GM23338 (cell line): ENCODE measurements around the gene SPACA7.

ENCODE experiments used
- CREB1 ChIP-seq: fragments of 250-450 bp; sonication (Bioruptor Pico); IDR thresholded peaks from 2 replicates; pipeline ENCODE4 v1.5.0; 2020; ENCODE audit warnings: low read depth, mild to moderate bottlenecking, moderate library complexity
- CTCF ChIP-seq, 2 experiments: fragments of 200-600 bp in 1 of 2; sonication (generic) in 1 of 2; conservative IDR thresholded peaks; 2 replicates each; pipeline versions ENCODE4 v1.5.1 to v1.6.1; 2016 to 2017; ENCODE audit warnings: antibody characterized with exemption in 2 of 2, low read depth in 2 of 2, mild to moderate bottlenecking in 2 of 2, moderate library complexity in 1 of 2
- ETS1 ChIP-seq: IDR thresholded peaks from 2 replicates; pipeline ENCODE4 v1.6.1; 2016; ENCODE audit warnings: antibody characterized with exemption
- EZH2 ChIP-seq: fragments of 200-600 bp; sonication (generic); IDR thresholded peaks from one replicate; pipeline ENCODE4 v1.8.0; 2017; ENCODE audit warnings: antibody characterized with exemption, mild to moderate bottlenecking, low read depth; ENCODE audit not compliant: unreplicated experiment
- EZH2phosphoT487 ChIP-seq: fragments of 200-600 bp; sonication (generic); IDR thresholded peaks from one replicate; pipeline ENCODE4 v1.8.1; 2018; ENCODE audit warnings: antibody characterized with exemption; ENCODE audit not compliant: unreplicated experiment
- JUNB ChIP-seq: IDR thresholded peaks from one replicate; pipeline ENCODE4 v1.6.1; 2016; ENCODE audit warnings: antibody characterized with exemption; ENCODE audit not compliant: unreplicated experiment
- POLR2AphosphoS5 ChIP-seq: IDR thresholded peaks from 2 replicates; pipeline ENCODE4 v1.6.1; 2016; ENCODE audit warnings: antibody characterized with exemption, low read depth
- REST ChIP-seq: IDR thresholded peaks from one replicate; pipeline ENCODE4 v1.6.1; 2018; ENCODE audit warnings: antibody characterized with exemption; ENCODE audit not compliant: unreplicated experiment
- STAT1 ChIP-seq: IDR thresholded peaks from one replicate; pipeline ENCODE4 v1.6.1; 2016; ENCODE audit warnings: antibody characterized with exemption; ENCODE audit not compliant: unreplicated experiment
- ZNF114 ChIP-seq: fragments of 250-450 bp; sonication (Bioruptor Pico); IDR thresholded peaks from 2 replicates; pipeline ENCODE4 v1.5.0; 2020; ENCODE audit warnings: mild to moderate bottlenecking, moderate library complexity
- ZNF331 ChIP-seq: fragments of 250-450 bp; sonication (Bioruptor Pico); IDR thresholded peaks from 2 replicates; pipeline ENCODE4 v1.5.0; 2020; ENCODE audit warnings: low read depth, mild to moderate bottlenecking, moderate library complexity
- ZNF462 ChIP-seq: fragments of 250-450 bp; sonication (Bioruptor Pico); IDR thresholded peaks from 2 replicates; pipeline ENCODE4 v1.5.0; 2020; ENCODE audit warnings: mild to moderate bottlenecking, moderate library complexity

GRCh38 chr13:112479389-112479788 is 103.2 kb downstream of the SPACA7 start:
- no peak for TF ChIP-seq CREB1 (CRISPR knock-in tag)
- TF ChIP-seq EZH2: no peak
- no peak for TF ChIP-seq CTCF (conservative IDR thresholded peaks at IDR 0.05; ENCODE audit: low read depth in 2 of 2)
- TF ChIP-seq REST: no peak
- TF ChIP-seq POLR2AphosphoS5: no peak
- no peak for TF ChIP-seq EZH2phosphoT487
- TF ChIP-seq JUNB: no peak
- no peak for TF ChIP-seq ZNF462 (CRISPR knock-in tag)
- no peak for TF ChIP-seq ETS1
- TF ChIP-seq ZNF114 (CRISPR knock-in tag): no peak
- no peak for TF ChIP-seq STAT1
- TF ChIP-seq ZNF331 (CRISPR knock-in tag): no peak
